HG03108 (cell line): Measurements from ENCODE around the gene PNMA6A.
"Not testable (repeated sequence)": the region's sequence is repeated elsewhere in the genome, so short reads cannot be mapped to it uniquely, and the experiment has no call there.

Source experiments
- ATAC-seq: cut with Tn5 transposase; IDR thresholded peaks from one replicate; pipeline ENCODE4 v1.9.1; 2021; ENCODE audit warnings: moderate library complexity; ENCODE audit not compliant: unreplicated experiment

The PNMA6A gene

DNA sequence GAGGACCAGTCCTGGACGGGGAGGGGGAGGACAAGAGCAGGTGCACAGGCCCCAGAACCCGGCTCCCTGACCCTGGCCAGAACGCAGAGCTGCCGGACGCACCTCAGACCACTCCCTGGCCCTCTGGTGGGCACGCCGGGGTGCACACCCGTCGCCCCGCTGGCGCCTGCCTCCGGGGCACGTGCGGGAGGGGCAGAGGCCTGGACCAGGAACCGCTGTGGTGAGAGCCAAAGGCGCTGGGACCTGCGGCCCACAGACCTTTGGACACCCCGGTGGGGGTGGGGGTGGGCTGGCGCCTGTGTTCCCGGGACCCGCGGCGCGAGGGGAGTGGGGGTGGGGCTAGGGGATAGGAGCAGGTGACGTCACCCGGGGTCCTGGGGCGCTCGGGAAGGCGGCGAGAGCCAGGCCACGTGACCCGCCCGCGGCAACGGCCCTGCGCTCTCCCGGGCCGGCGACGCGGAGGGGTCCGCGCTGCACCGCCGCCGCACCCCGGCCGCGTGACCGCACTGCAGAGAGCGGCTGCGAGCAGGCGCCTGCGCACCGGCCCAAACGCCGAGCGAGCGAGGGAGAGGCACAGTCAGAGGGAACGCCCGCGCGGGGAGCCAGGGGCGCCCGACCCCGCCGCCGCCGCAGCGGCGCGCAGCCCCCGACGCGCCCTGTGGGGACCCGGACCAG is at the start of gene PNMA6A:
Gene PNMA6A, plus strand, starts transcription at position 546 of the 675 bp plus-strand sequence. CDS start 609 bp downstream, outside the sequence.
- ATAC-seq = peak; percentile 47

DNA sequence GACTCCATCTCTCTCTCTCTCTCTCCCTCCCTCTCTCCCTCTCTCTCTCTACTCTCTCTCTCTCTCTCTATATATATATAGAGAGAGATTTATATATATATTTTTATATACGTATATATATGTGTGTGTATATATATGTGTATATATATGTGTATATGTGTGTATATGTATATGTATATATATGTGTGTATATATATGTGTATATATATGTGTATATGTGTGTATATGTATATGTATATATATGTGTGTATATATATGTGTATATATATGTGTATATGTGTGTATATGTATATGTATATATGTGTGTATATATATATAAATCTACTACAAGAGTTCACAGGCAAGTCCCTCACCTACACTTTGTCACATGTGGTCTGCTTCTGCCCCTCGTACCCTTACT is 45.8 kb upstream of the PNMA6A start:
- ATAC-seq = not testable (repeated sequence)

DNA sequence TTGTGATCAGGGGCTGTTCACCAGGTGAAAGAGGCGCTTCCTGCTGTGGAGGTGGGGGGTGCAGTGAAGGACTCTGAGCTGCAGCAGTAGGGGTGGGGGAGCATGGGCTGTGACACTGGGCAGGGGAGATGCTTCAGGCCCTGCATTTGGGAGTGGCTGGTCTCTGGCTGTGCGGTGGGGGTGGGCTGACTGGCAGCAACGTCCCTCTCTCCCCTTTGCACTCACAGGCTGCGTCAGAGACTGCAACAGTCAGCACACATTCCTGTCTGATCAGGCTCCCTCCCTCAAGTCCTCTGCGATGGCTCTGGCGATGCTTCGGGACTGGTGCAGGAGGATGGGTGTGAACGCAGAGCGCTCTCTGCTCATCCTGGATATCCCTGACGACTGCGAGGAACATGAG is 43.8 kb upstream of the PNMA6A start:
- not testable (repeated sequence) for ATAC-seq

DNA sequence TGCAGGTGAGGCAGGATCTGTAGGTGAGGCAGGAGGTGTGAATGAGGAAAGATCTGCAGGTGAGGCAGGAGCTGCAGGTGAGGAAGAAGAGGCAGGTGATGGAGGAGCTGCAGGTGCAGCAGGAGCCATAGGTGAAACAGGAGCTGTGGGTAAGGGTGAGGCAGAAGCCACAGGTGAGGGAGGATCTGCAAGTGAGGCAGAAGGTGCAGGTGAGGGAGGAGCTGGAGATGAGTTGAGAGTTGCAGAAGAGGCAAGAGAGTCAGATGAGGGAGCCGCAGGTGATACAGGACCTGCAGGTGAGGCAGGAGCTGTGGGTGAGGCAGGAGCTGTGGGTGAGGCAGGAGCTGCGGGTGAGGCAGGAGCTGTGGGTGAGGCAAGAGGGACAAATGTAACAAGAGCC is 43.1 kb upstream of the PNMA6A start:
- no peak for ATAC-seq

DNA sequence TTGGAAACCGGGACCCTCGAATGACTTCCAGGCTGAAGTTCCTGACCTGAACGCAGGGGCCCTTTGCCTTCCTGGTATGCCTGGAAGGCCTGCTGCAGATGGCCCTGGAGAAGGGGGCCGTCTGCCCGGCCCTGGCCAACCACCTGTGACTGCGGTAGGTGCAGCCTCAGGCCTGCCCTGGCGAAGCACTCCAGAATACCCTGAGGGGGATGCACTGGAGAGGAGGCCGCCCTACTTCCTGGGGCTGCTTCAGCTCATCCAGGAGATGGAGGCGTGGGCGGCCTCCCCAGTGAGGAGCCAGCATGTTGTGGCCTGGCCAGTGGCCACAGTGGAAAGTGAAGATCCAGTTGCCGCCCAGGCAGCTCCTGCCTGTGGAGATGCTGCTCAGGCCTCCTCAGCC is 42.4 kb upstream of the PNMA6A start:
- ATAC-seq = no peak

DNA sequence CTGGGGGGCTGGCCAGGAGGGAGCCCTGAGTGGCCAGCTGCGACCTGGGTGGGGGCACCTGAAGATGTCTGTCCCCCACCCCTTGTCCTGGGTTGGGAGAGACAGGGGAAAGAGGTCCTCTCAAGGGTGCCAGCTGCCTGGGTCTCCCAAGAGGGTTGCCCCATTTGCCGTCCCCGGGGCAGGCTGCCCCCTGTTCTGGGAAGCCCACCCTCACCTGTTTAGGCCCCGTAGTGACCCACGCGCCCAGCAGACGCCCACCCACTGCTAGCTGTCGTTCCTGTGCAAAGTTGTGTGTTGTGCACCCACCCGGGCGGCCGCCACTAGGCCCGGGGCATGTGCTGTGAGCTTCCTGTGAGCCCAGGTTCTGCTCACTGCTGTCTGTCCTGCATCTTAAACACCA is 41.5 kb upstream of the PNMA6A start:
- no peak for ATAC-seq

DNA sequence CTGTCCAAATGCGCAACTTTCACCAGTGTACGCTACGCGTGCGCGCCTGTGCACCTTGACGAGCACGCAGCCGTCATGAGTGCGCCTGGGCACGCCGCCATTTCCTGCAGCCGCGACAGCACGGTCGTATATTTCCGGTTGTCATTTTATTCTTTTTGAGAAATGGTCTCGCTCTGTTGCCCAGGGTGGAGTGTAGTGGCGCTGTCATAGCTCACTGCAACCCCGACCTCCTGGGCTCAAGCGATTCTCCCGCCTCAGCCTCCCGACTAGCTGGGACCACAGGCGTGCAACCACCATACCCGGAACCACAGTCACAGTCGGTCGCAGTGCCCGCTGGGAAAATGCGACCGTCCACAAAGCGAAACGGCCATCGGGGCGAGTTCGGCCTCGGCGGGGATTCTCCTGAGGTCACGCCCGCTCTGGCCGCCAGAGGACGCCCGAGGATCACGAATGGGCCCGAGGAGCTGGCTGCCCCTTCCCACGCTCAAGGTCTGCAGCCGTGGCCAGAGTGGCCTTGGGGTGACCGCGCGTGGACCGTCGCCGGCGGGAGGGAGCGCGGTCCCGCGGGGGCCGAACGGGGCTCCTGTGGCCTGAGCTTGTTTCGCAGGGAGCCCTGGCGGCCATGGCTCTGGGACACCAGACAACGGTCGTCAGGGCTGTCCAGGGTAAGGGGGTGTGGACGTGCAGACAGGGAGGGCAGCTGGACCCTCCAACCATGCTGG is 39.7 kb upstream of the PNMA6A start:
- peak; percentile 76 for ATAC-seq

DNA sequence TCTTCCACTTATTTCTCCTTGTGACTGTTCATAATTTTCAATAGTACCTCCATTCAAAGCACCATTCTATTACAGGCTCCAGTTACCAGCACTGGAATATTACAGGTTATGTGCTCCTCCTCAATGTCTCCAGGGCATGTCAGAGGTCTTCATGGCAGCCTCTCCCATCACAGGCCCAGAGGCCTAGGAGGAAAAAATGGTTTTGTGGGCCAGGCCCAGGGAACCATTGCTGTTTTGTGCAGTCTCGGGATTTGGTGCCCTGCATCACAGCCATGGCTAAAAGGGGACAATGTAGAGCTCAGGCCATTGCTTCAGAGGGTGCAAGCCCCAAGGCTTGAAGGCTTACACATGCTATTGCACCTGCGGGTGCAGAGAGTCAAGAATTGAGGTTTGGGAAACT is 23.2 kb upstream of the PNMA6A start:
- no peak for ATAC-seq

DNA sequence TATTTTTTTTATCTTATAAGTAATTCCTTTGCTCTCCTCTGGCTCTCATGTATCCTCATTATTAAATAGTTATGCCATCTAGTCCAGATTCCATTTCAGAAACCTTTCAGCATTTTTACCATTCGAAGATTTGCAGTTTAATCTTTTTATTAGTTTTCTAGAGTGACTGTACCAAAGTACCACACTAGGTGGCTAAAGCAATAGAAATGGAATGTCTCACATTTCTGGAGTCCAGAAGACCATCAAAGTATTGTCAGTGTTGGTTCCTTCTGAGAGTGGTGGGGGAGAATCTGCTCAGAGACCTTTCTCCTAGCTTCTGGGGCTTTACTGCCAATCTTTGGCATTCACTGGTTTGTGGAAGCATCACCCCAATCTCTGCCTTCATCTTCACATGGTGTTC is 19.7 kb upstream of the PNMA6A start:
- no peak for ATAC-seq

DNA sequence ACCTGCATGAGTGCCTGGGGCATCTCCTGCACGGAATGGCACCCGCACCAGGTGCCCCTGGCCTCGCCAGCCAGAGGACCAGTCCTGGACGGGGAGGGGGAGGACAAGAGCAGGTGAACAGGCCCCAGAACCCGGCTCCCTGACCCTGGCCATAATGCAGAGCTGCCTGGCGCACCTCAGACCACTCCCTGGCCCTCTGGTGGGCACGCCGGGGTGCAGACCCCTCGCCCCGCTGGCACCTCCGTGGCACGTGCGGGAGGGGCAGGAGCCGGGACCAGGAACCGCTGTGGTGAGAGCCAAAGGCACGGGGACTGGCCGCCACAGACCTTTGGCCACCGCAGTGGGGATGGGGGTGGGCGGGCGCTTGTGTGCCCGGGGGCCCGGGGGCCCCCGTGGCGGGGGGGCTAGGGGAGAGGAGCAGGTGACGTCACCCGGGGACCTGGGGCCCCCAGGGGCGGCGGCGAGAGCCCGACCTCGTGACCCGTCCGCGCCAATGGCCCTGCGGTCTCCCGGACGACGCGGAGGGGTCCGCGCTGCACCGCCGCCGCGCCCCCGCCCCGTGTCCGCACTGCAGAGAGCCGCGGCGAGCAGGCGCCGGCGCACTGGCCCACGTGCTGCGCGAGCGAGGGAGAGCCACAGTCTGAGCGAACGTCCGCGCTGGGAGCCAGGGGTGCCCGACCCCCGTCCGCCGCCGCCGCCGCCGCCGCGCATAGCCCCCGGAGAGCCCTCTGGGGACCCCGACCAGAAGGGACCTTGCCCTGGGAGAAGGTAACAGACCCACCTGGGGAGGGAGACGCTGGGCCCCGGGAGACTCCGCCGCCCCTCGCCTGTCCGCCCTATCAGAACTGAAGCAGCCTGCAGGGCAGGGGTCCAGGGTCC is 16.1 kb upstream of the PNMA6A start, which contains the start of gene PNMA3:
Gene PNMA3, plus strand, starts transcription at position 600 of the 879 bp plus-strand sequence. CDS start 586 bp downstream, outside the sequence.
- no peak for ATAC-seq

DNA sequence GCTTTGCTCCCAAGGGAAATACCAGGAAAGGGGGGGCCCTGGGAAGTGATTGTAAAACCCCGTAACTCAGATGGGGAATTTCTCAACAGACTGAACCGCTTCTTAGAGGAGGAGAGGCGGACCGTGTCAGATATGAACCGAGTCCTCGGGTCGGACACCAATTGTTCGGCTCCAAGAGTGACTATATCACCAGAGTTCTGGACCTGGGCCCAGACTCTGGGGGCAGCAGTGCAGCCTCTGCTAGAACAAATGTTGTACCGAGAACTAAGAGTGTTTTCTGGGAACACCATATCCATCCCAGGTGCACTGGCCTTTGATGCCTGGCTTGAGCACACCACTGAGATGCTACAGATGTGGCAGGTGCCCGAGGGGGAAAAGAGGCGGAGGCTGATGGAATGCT is 15.0 kb upstream of the PNMA6A start:
- no peak for ATAC-seq

DNA sequence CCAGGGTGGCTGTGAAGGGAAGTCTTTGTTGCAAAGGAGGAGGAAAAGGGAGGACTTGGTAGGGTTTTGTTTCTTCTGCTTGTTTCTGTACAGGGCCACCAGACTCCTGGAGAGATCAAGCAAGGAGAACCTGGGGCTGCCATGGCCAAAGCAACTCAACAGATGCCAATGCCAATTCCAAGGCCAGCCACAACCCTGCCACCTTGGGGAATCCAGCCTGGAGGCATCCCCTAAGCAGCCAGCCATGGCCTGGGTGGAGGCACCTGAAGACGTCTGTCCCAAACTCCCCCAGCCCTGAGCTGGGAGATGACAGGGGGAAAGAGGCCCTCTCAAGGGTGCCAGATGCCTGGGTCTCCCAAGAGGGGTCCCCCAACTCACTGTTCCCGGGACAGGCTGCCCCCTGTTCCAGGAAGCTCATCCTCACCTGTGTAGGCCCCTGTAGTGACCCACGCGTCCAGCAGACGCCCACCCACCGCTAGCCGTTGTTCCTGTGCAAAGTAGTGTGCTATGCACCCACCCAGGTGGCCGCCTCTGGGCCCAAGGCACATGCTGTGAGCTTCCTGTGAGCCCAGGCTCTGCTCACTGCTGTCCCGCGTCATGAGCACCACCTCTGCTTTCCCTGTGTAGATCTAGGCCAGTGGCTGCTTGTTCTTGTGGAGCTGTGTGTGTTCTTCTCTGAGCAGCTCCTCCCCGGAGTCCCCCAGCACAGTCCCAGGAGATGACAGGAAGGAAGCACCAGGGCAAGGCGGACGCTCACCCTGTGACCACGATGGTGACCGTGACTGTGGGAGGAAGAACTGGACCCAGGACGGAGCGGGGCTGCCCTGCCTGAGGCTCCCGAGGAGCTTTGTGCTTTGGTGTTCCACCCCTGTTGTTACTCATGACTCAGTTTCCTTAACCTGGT is 12.8 kb upstream of the PNMA6A start:
- ATAC-seq = no peak

DNA sequence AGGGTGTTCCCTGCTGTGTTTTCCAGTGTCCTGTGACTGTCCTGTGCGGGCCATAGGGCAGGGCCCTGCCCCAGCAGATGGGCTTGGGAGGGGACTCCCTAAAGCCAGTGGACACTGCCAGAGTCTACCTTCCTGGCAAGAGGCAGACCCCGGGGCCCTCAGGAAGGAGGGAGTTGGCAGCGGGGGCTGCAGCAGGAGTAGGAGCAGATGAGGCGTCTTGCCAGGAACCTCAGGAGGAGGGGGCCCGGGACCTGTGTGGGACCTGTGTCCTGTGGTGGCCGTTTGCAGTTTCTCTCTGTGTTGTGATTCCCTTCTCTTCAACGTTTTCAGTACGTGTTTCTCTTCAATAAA is 12.2 kb upstream of the PNMA6A start:
- ATAC-seq = no peak

DNA sequence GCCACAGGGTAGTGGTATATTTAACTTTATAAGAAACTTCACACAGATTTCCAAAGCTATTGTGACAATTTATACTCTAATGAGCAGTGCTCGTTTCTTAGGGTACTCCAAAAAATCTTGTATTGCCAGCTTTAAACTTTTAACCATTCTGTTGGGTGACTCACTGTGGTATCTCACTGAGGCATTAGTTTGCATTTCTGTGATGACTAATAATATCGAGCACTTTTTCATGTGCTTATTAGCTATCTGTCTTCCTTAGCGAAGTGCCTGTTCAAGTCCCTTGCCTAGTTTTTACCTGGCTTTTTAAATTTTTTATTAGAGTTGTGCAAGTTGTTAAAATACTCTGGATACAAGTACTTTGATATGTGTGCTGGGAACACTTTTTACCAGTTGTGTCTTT is 10.5 kb upstream of the PNMA6A start:
- no peak for ATAC-seq

DNA sequence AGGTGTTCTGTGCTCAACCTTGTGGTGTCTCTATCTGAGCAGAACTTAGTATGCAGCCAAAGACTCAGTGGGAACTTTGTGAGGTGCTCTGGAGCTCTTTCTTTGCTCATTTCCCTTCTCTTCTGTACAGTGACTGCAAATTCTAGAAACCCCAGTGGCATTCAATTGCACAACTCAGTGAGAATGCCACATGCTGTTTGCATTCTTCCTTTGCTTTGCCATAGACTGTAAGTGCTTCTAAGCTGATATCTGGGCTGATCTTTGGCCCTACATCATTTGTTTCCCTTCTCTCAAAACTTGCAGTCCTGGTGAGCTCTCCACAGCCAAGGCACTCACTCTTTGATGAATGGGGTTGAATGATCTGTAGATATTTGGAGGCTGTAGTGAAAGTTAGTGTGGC is 8.9 kb upstream of the PNMA6A start:
- ATAC-seq = no peak

DNA sequence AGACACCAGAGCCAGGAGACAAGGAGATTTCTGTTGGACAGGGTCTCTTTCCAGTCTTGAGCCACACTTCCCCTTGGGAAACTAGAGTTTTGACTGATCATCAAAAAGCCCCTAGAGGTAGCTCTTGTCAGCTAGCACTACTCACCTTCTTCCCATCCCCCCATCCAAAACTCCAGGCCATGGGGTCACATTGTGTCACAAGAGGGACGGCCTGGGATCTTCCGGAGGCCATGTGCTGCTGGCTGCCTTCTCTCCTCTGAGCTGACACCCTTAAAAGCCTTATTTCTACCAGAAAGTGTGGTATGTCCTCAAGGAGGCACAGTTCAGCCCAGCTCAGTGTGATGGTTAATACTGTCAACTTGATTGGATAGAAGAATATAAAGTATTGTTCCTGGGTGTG is 8.2 kb upstream of the PNMA6A start:
- no peak for ATAC-seq

DNA sequence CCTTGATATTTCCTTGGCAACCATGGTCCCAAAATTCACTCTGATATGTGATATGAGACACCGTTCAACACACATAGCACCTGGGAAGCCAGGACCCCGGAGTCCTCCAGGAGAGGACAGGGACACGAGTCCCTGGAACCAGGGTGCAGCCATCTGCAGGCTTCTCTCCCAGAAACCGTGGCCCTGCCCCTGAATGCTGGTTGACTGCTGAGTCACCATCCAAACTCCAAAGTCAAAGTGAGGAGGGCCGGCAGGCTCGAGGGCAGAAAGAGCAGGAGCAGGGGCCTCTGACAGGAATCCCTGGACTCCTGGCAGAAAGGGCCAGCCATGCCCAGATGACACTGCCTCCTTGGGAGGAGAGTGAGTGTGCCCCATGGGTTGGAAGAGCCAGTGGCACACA is 6.9 kb upstream of the PNMA6A start:
- ATAC-seq = no peak

DNA sequence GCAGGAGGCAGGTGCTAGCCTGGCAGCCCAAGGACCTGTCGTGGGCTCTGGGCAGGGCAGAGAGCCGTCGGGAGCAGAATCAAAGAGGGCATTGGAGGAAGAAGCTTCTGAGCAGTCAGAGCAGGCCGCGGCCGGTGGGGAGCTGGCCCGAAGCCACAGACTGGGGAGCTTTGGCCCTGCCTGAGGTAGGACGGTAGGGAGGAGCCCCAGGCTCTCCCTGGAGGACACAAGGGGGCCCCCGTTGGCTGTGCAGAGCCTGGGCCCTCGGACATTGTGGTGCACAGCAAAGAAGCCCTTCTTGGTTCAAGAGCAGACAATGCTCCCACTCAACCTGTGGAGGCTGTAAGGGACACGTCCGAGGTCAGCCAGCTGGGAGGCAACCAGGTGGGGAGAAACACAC is 5.9 kb upstream of the PNMA6A start:
- not testable (repeated sequence) for ATAC-seq

DNA sequence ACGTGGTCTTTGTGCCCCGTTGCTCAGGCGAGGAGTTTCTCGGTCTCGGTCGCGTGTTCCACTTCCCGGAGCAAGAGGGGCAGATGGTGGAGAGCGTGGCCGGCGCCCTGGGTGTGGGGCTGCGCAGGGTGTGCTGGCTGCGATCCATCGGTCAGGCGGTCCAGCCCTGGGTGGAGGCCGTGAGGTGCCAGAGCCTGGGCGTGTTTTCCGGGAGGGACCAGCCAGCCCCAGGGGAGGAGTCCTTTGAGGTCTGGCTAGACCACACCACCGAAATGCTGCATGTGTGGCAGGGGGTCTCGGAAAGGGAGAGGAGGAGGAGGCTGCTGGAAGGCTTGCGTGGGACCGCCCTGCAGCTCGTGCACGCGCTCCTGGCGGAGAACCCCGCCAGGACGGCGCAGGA is 1.1 kb downstream of the PNMA6A start:
- not testable (repeated sequence) for ATAC-seq

DNA sequence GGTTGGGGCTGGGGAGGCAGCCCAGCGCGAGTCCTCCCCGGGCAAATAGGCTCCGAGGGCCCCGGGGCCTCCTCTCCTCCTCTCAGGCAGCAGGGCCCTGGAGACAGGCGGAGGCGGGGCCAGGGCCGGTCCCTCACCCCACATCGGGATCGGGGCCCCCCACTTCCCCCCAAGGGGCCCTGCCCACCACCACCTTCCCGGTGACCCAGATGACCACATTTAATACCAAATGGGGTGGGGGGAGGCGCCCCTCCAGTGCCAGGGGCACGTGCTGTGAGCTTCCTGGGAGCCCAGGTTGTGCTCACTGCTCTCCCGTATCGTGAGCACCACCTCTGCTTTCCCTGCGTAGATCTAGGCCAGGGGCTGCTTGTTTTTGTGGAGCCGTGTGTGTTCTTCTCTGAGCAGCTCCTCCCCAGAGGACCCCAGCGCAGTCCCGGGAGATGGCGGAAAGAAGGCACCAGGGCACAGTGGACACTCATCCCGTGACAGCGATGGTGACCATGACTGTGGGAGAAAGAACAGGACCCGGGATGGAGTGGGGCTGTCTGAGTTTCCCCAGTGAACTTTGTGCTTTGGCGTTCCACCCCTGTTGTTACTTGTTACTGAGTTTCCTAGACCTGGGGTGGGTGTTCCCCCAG is 2.1 kb downstream of the PNMA6A start:
- ATAC-seq = no peak
